Thyroid gland (tissue), 4 donors: ENCODE data around the gene ARHGAP12. TPM values are rescaled to one million over a fixed set of nuclear protein-coding genes. Genes with fewer than 3 reads are reported as not detected.
A peak's percentile ranks its signal among the peaks of the same experiment; 100 is the strongest.

Experiments used
- DNase-seq, 2 donors: peaks; one replicate each; pipeline ENCODE4 v3.0.0-alpha.2; 2019
- H3K27ac ChIP-seq, 3 donors: fragments of 200-600 bp; sonication (generic); 1 replicate in 2 of 3; 2 replicates in 1 of 3; pipeline ENCODE4 v1.5.1; 2016 to 2019; ENCODE audit warnings: mild to moderate bottlenecking in 1 of 3, moderate library complexity in 1 of 3
- H3K27me3 ChIP-seq: fragments of 200-600 bp; sonication (generic); one replicate; pipeline ENCODE4 v1.5.1; 2019
- H3K36me3 ChIP-seq, 2 donors: fragments of 200-600 bp; sonication (generic); one replicate each; pipeline ENCODE4 v1.5.1; 2016 to 2019
- H3K4me1 ChIP-seq, 2 donors: fragments of 200-600 bp; sonication (generic); one replicate each; pipeline ENCODE4 v1.5.1; 2017 to 2019
- H3K4me3 ChIP-seq, 3 donors: fragments of 200-600 bp; sonication (generic); replicated peaks in 1 of 3; 1 replicate in 2 of 3; 2 replicates in 1 of 3; pipeline ENCODE4 v1.5.1; 2016; ENCODE audit warnings: mild to moderate bottlenecking in 1 of 3
- H3K9me3 ChIP-seq: fragments of 200-600 bp; sonication (generic); one replicate; pipeline ENCODE4 v1.5.1; 2017
- CTCF ChIP-seq, 6 experiments: fragments of 200-600 bp in 3 of 6; fragments of 450-650 bp in 3 of 6; sonication (generic) in 3 of 6; IDR thresholded peaks; one replicate each; pipeline ENCODE4 v1.5.1; 2016 to 2019; ENCODE audit warnings: antibody characterized with exemption in 6 of 6, mild to moderate bottlenecking in 2 of 6, inconsistent platforms in 1 of 6, moderate library complexity in 1 of 6
- POLR2A ChIP-seq, 2 donors: fragments of 450-650 bp; IDR thresholded peaks; one replicate each; pipeline ENCODE4 v1.6.1; 2017; ENCODE audit warnings: antibody characterized with exemption in 2 of 2, mild to moderate bottlenecking in 2 of 2, moderate library complexity in 1 of 2
- WGBS, 2 donors: methylation state at CpG; one replicate each; pipeline ENCODE4 v1.1.5; 2017; 5-methylcytosine and 5-hydroxymethylcytosine counted together
- intact Hi-C: fragments of 100-400 bp; cut with DNase I; formaldehyde crosslinking; loops from one replicate; pipeline ENCODE4 v1.15.1; 2023
- total RNA-seq, 4 donors: library from RNA; depleted of rRNA; stranded (reverse); fragments of >200 nt; gene quantifications; one replicate each; pipeline ENCODE4 v1.2.3, GENCODE V29; 2016

ARHGAP12 gene
- total RNA-seq, 4 donors from 2014 or later = 49.9 to 67.6 (median 60.8) TPM

- DNase-seq = no peak
- H3K27ac ChIP-seq = no peak overlapping the region
- H3K4me3 ChIP-seq = no peak overlapping the region
- no peaks in the 10 kb centered on the region for H3K9me3 ChIP-seq
- H3K27me3 ChIP-seq = no peaks in the 10 kb centered on the region
- no peaks in the 10 kb centered on the region for H3K36me3 ChIP-seq
- intact Hi-C loops = no loop called here
- TF ChIP-seq POLR2A (IDR thresholded peaks at IDR 0.05) = no peak
- no peak for TF ChIP-seq CTCF (IDR thresholded peaks at IDR 0.05)
- 89 to 93% methylated on average over 2 of the region's 2 CpGs for WGBS, 2 donors
- H3K4me1 ChIP-seq = no peaks in the 10 kb centered on the region
Observed at GRCh38 chr10:31918671-31919409, 9.8 kb downstream of the ARHGAP12 start.

GRCh38 chr10:31914370-31914769 is 14.3 kb downstream of the ARHGAP12 start:
- intact Hi-C loops = no loop called here
- Histone ChIP-seq H3K4me3 (no peak overlapping the region), H3K4me1 (peaks cover 10 to 16% of the 10 kb centered on the region in 2 donors), H3K27ac (no peak overlapping the region), H3K36me3 (no peaks in the 10 kb centered on the region), H3K9me3 (no peaks in the 10 kb centered on the region), H3K27me3 (no peaks in the 10 kb centered on the region)
- WGBS, 2 donors = 97 to 98% methylated on average over 2 of the region's 2 CpGs
- TF ChIP-seq CTCF (IDR thresholded peaks at IDR 0.05) (no peak), POLR2A (IDR thresholded peaks at IDR 0.05) (no peak)
- no peak for DNase-seq

GRCh38 chr10:31912898-31913850 is 15.5 kb downstream of the ARHGAP12 start:
- TF ChIP-seq POLR2A (IDR thresholded peaks at IDR 0.05) = no peak
- TF ChIP-seq CTCF (IDR thresholded peaks at IDR 0.05) = no peak
- WGBS, 2 donors = 32 to 35% methylated on average over 10 of the region's 10 CpGs
- intact Hi-C loops = no loop called here
- Histone ChIP-seq H3K36me3 (no peaks in the 10 kb centered on the region), H3K4me1 (peaks cover 10 to 16% of the 10 kb centered on the region in 2 donors), H3K27me3 (no peaks in the 10 kb centered on the region), H3K4me3 (no peak overlapping the region), H3K9me3 (no peaks in the 10 kb centered on the region), H3K27ac (no peak overlapping the region)
- peak in 1 of 2 donors; percentile 19 for DNase-seq

DNA sequence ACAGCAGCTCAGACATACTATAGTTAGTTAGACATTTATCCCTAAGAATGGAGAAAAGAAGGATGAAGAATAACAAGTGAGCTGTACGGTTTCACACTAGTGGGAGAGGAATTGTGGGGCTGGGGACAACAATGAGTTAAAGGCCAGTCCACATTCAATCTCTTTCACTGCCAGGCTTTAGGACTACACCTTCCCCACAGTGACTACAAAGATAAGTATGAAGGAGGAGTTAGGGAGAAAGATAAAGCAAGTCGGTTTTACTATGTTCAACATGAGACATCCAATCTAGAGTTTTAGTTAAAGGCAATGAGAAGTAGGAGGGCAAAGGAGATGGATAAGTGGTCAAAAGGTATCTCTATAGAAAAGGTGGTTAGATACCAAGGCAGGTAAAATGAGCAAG is 16.3 kb downstream of the ARHGAP12 start:
- 53 to 57% methylated on average over 2 of the region's 2 CpGs for WGBS, 2 donors
- Histone ChIP-seq H3K9me3 (no peaks in the 10 kb centered on the region), H3K27ac (no peak overlapping the region), H3K4me1 (peaks cover 10 to 16% of the 10 kb centered on the region in 2 donors), H3K36me3 (no peaks in the 10 kb centered on the region), H3K27me3 (no peaks in the 10 kb centered on the region), H3K4me3 (no peak overlapping the region)
- intact Hi-C loops = no loop called here
- DNase-seq = no peak
- no peak for TF ChIP-seq CTCF (IDR thresholded peaks at IDR 0.05)
- no peak for TF ChIP-seq POLR2A (IDR thresholded peaks at IDR 0.05)
